Smooth muscle cell of the umbilical artery (primary cell): Measurements from ENCODE around the gene RTBDN. TPM values are rescaled to one million over a fixed set of nuclear protein-coding genes. Genes with fewer than 3 reads are reported as not detected.

Source experiments
- total RNA-seq: library from RNA; depleted of rRNA; stranded (reverse); fragments of >200 nt; gene quantifications from 2 replicates; pipeline ENCODE4 v1.2.3, GENCODE V29; 2014

The RTBDN gene
- total RNA-seq = not detected in 2 replicates

DNA sequence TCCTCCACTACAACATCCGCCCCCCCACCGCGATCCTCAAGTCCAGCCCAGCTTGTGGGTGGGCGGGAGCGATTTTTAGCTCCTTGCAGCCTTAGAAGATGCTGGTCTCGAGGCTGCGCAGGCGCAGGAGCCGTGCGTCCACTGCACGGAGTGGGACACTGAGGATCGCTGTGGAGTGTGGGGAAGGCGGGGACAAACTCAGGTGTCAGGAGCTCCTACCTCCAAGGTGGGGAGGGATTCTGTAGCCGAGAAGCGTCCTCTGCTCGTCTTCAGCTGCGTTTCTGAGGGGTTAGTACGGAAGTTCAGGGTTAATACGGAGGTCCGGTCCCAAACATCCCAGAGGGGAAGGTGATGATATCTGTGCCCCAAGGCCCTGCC is at the start of gene RTBDN:
Gene RTBDN, minus strand, starts transcription at position 14 of the 378 bp plus-strand sequence. CDS start 4,600 bp downstream, outside the sequence.

DNA sequence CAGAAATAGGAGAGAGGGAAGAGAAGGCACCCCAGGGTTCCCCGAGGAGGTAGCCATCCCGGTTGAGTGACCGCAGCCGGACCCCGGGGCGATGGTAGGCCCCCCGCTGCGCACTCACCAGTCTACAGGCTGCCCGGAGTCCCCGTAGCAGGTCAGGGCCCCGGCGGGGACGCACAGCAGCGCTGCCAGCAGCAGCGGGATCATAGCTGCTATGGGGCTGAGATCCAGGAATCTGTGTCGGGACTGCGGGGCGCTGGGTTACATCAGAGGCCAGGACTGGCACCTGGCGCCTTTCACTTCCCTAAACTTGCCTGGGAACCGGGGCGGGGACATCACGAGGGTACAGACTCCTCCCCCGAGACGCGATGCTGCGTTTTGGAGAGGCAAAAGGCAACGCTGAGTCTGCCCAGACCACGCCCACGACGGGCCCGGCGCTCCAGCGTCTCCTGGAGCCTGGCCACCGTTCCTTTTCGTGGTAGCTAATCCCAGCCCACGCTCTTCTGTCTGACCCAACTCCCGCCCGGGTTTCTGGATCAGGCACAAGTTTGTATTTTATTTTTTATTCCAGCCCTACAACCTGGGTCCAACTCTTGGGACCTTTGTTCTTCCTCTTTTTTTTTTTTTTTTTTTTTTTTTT is 46.9 kb upstream of the RTBDN start, which contains the start of gene DNASE2:
Gene DNASE2, minus strand, starts transcription at position 278 of the 637 bp plus-strand sequence. Its CDS starts 74 bp downstream, at position 204.

GRCh38 chr19:12838182-12838885 is 4.0 kb upstream of the RTBDN start, which contains the start of gene MAST1:
Gene MAST1, plus strand, starts transcription at chr19:12838515. Its CDS starts 58 bp downstream, at chr19:12838573.

GRCh38 chr19:12806242-12807081 is 27.9 kb downstream of the RTBDN start, which contains the start of gene RNASEH2A:
Gene RNASEH2A, plus strand, starts transcription at chr19:12806584. Its CDS starts 90 bp downstream, at chr19:12806674.

DNA sequence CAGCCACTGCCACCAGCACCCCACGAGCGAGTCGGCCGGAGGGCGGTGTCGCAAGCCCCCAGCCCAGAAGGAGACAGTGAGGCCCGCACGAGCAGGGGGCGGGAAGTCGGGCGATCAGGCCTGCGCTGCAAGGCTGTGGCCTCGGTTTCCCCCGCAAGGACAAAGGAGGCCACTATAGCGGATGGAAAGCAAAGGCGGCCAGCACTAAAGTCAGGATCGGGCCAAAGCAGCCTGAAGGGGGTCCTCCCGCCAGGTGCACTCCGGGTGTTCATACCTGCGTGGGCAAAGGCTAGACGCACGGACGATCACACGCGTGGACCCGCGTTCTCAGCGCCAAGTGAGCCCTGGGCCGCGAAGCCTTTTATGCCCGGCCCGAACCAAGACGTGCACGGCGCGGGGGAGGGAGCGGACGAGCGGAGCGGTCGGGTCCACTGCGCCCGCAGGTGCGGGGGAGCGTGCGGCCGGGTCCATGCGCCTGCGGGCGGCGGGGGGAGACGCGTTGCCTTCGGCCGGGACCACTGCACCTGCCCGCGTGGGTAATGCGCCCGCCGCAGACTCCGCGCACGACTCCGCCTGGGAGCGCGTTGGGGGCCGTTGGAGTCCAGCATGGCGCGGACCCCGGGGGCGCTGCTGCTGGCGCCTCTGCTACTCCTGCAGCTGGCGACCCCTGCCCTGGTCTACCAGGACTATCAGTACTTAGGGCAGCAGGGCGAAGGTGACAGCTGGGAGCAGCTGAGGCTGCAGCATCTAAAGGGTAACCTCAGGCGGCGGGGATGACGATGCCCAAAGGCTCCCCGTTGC is 32.7 kb downstream of the RTBDN start, which contains the start of the genes PRDX2 and THSD8:
Gene PRDX2, minus strand, starts transcription at position 335 of the 801 bp plus-strand sequence. CDS start 539 bp downstream, outside the sequence.
Gene THSD8, plus strand, starts transcription at position 604 of the 801 bp plus-strand sequence. Its CDS starts 3 bp downstream, at position 607.

GRCh38 chr19:12791345-12792050 is 42.9 kb downstream of the RTBDN start, which contains the start of gene JUNB:
Gene JUNB, plus strand, starts transcription at chr19:12791486. Its CDS starts 286 bp downstream, at chr19:12791772.

Other genes with a start within 250 kb of the RTBDN start
- 11.6 and 12.3 TPM in 2 replicates for gene ZNF490, start 223.8 kb downstream of the RTBDN start, total RNA-seq
- 14.0 and 16.8 TPM in 2 replicates for gene ZNF791, start 223.7 kb downstream of the RTBDN start, total RNA-seq
- 41.3 and 47.9 TPM in 2 replicates for gene MAN2B1, start 167.8 kb downstream of the RTBDN start, total RNA-seq
- 10.2 and 10.7 TPM in 2 replicates for gene WDR83, start 167.8 kb downstream of the RTBDN start, total RNA-seq
- 43.8 and 51.4 TPM in 2 replicates for gene DHPS, start 152.7 kb downstream of the RTBDN start, total RNA-seq
- gene GNG14, start 146.6 kb downstream of the RTBDN start, total RNA-seq = not detected in 2 replicates
- gene FBXW9, start 137.9 kb downstream of the RTBDN start, total RNA-seq = 4.6 and 4.8 TPM in 2 replicates
- gene TNPO2, start 110.6 kb downstream of the RTBDN start, total RNA-seq = 35.6 and 65.1 TPM in 2 replicates
- gene TRIR, start 99.9 kb downstream of the RTBDN start, total RNA-seq = 82.2 and 89.1 TPM in 2 replicates
- gene GET3, start 97.1 kb downstream of the RTBDN start, total RNA-seq = 51.1 and 61.2 TPM in 2 replicates
- gene BEST2, start 82.8 kb downstream of the RTBDN start, total RNA-seq = not detected in 2 replicates
- gene HOOK2, start 59.0 kb downstream of the RTBDN start, total RNA-seq = 12.5 and 19.4 TPM in 2 replicates
- gene JUNB, start 43.1 kb downstream of the RTBDN start, total RNA-seq = 60.2 and 68.0 TPM in 2 replicates
- gene PRDX2, start 32.8 kb downstream of the RTBDN start, total RNA-seq = 184 and 256 TPM in 2 replicates
- gene THSD8, start 32.5 kb downstream of the RTBDN start, total RNA-seq = not detected in 2 replicates
- 7.1 and 23.5 TPM in 2 replicates for gene RNASEH2A, start 28.0 kb downstream of the RTBDN start, total RNA-seq
- gene MAST1, start 3.9 kb upstream of the RTBDN start, total RNA-seq = 0.28 TPM in 1 of 2 replicates, not detected in the other
- gene DNASE2, start 46.9 kb upstream of the RTBDN start, total RNA-seq = 22.2 and 48.1 TPM in 2 replicates
- not detected in 2 replicates for gene KLF1, start 52.6 kb upstream of the RTBDN start, total RNA-seq
- gene GCDH, start 56.6 kb upstream of the RTBDN start, total RNA-seq = 23.7 and 43.4 TPM in 2 replicates
- gene SYCE2, start 84.7 kb upstream of the RTBDN start, total RNA-seq = not detected in 2 replicates
- gene FARSA, start 99.1 kb upstream of the RTBDN start, total RNA-seq = 52.6 and 95.9 TPM in 2 replicates
- gene CALR, start 104.0 kb upstream of the RTBDN start, total RNA-seq = 1,991 and 2,815 TPM in 2 replicates
- 52.6 and 88.1 TPM in 2 replicates for gene RAD23A, start 111.3 kb upstream of the RTBDN start, total RNA-seq
- 12.6 and 13.4 TPM in 2 replicates for gene GADD45GIP1, start 122.6 kb upstream of the RTBDN start, total RNA-seq
- not detected in 2 replicates for gene DAND5, start 135.0 kb upstream of the RTBDN start, total RNA-seq
- 29.7 and 62.5 TPM in 2 replicates for gene NFIX, start 160.9 kb upstream of the RTBDN start, total RNA-seq